Dendritic cell treated with granulocyte-macrophage colony-stimulating factor and Interleukin-4, amounts not matched to agents 40 ng/mL and 50 ng/mL, for 4 days (primary cell): ENCODE results near the gene PPP3CA.

Experiments used
- H3K27ac Mint-ChIP-seq: one replicate; pipeline ENCODE4 v1.8.0; 2022; ENCODE audit warnings: mild to moderate bottlenecking, mixed read lengths
- H3K27me3 Mint-ChIP-seq: one replicate; pipeline ENCODE4 v1.8.0; 2022; ENCODE audit warnings: mild to moderate bottlenecking, mixed read lengths
- H3K36me3 Mint-ChIP-seq: one replicate; pipeline ENCODE4 v1.8.0; 2022; ENCODE audit warnings: low read depth, mixed read lengths
- H3K4me1 Mint-ChIP-seq: one replicate; pipeline ENCODE4 v1.8.0; 2022; ENCODE audit warnings: low read depth, mixed read lengths
- H3K4me3 Mint-ChIP-seq: one replicate; pipeline ENCODE4 v1.8.0; 2022; ENCODE audit warnings: mild to moderate bottlenecking, moderate library complexity, mixed read lengths
- H3K9me3 Mint-ChIP-seq: one replicate; pipeline ENCODE4 v1.8.0; 2022; ENCODE audit warnings: mixed read lengths
- intact Hi-C: fragments of 100-400 bp; cut with micrococcal nuclease; formaldehyde crosslinking; loops from one replicate; pipeline ENCODE4 v1.15.0; 2022

PPP3CA gene

DNA sequence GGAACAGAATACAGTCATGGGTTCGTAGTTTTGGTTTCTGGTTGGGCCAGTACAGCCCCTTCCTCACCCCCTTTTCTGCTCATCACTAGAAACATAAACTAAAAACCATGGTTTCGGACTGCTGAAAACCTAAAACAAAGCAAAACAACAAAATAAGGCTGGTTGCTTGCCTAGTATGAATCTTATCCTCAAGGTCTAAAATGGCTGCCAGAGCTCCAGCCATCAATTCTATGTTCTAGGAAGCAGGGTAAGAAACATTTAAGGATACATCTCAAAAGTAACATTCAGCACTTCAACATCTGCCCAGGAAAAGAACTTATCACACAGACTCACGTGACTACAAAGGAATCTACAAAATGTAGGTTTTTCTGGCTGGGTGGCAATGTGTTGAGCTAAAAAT, 31.5 kb downstream of the PPP3CA start:
- peaks cover 6% of the 10 kb centered on the region for H3K4me1 Mint-ChIP-seq

DNA sequence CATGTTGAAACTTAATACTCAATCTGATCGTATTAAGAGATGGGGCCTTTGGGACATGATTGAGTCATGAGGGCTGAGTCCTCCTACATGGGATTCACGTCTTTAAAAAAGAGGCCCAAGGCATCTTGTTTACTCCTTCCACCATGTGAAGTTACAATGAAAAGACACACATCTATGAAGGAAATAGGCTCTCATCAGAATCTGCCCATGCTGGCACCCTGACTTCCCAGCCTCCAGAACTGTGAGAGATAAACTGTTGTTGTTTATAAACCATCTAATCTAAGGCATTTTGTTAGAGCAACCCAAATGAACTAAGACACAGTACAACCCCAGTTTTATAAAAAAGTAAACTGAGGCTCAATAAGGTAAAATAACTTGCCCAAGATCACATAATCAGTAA, 32.3 kb downstream of the PPP3CA start:
- no peak overlapping the region for H3K27ac Mint-ChIP-seq
- peaks cover 8% of the 10 kb centered on the region for H3K9me3 Mint-ChIP-seq
- H3K27me3 Mint-ChIP-seq: no peaks in the 10 kb centered on the region
- intact Hi-C loops: no loop called here
- H3K4me3 Mint-ChIP-seq: no peak overlapping the region
- peaks cover 5% of the 10 kb centered on the region for H3K36me3 Mint-ChIP-seq
- peaks cover 6% of the 10 kb centered on the region for H3K4me1 Mint-ChIP-seq

More for the DNA sequence above, 31.5 kb downstream of the PPP3CA start:
- Mint-ChIP-seq H3K4me3 (no peak overlapping the region), H3K9me3 (peaks cover 8% of the 10 kb centered on the region), H3K27me3 (no peaks in the 10 kb centered on the region), H3K36me3 (peaks cover 5% of the 10 kb centered on the region), H3K27ac (no peak overlapping the region)
- intact Hi-C loops: no loop called here

DNA sequence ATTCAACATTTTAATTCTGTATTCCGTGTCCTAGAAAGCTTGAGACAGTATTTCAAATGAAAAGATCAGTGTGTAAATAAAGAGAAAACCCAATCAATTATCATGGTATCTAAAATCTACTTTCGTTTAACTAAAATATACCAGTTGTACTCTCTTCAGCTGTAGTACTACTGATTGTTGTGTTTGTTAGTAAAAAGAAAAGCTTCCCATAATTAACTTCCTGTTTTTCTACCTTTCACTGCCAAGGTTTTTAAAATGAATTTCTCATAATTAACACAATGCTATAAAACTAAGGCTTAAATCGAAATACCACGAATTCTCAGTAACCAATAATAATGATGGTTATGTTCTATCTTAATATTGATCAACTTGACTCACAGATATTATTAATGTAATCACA, 37.4 kb downstream of the PPP3CA start:
- H3K9me3 Mint-ChIP-seq: no peaks in the 10 kb centered on the region
- no peak overlapping the region for H3K4me3 Mint-ChIP-seq
- no peaks in the 10 kb centered on the region for H3K27me3 Mint-ChIP-seq
- H3K27ac Mint-ChIP-seq: no peak overlapping the region
- intact Hi-C loops: no loop called here
- peaks cover 10% of the 10 kb centered on the region for H3K4me1 Mint-ChIP-seq
- H3K36me3 Mint-ChIP-seq: no peaks in the 10 kb centered on the region

DNA sequence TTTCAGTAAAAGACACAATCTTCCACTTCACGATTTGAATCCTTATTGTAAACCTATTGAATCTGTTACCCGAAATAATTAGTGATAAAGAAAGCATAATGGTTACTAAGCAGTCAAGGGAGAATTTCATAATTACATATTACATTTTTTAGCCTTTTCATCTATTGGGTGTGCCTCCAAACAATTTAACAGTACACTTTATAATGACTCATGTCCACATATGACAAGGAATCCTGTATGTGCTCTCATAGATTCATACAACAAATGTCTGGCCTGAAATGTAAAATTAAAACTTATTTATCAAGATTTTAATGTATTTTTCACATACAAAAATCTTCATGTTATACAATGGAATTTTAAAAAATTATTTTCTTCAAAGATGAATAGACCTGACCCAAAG, 39.4 kb downstream of the PPP3CA start:
- Mint-ChIP-seq H3K4me1 (peaks cover 10% of the 10 kb centered on the region), H3K4me3 (no peak overlapping the region), H3K36me3 (no peaks in the 10 kb centered on the region), H3K27me3 (no peaks in the 10 kb centered on the region), H3K9me3 (no peaks in the 10 kb centered on the region), H3K27ac (no peak overlapping the region)
- intact Hi-C loops: no loop called here

DNA sequence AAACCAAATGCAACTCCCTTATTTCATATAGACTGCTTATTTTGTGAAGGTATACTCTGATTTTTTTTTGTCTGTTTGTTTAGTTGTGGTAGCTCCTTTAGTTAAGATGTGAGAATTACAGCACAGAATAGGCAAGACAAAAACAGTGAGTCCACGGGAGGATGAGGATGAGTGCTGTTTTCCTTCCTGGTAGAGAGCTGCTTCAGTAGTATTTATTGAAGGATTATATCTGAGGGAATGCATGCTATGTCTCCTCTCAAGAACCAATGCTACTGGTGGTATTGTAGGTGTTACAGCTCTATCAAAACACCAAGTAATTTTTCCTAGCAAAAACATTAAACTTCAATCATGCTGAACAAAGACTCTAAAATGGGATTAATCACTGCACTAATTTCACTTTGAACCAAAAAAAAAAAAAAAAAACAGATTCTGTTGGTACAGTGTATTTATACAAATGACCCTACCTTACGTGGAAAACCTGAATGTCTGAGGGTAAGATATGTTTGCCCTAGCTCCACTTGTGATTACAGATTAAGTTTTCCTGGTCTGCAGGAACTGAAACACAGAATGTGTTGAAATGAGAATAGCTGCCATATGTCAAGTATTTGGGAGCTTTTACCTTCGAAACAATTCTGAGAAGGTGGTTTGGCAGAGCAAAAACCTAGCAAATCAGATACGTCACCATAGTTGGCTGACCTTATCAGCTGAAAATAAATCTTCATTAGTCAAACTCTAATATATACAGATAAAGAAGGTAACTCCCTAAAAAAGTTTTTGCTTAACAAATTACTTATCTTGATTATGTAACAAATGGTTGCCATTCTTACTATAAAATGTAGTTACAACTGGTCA, 40.3 kb downstream of the PPP3CA start:
- Mint-ChIP-seq H3K36me3 (no peaks in the 10 kb centered on the region), H3K9me3 (no peaks in the 10 kb centered on the region), H3K4me1 (peaks cover 10% of the 10 kb centered on the region), H3K27me3 (no peaks in the 10 kb centered on the region), H3K4me3 (no peak overlapping the region), H3K27ac (no peak overlapping the region)
- intact Hi-C loops: no loop called here

DNA sequence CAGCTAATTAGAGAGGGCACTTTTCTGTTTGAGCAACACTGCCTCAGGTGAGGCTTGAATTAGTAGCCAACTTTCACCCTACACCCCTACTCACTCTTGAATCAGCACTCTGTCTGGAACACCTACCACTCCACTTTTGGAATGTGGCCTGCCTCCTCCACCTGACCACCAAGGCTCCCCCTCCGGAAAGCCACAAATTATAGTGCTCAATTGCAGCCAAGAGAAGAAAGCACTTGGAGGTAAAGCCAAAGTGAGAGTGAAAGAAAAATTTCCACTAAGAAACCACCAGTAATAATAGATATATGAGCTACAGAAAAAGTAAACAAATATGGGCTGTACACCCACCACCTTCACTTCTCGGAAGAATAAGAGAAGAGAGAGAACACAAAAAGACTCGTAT, 41.1 kb downstream of the PPP3CA start:
- Mint-ChIP-seq H3K4me3 (no peak overlapping the region), H3K27ac (no peak overlapping the region), H3K4me1 (peaks cover 10% of the 10 kb centered on the region), H3K36me3 (no peaks in the 10 kb centered on the region), H3K27me3 (no peaks in the 10 kb centered on the region), H3K9me3 (no peaks in the 10 kb centered on the region)
- intact Hi-C loops: no loop called here

DNA sequence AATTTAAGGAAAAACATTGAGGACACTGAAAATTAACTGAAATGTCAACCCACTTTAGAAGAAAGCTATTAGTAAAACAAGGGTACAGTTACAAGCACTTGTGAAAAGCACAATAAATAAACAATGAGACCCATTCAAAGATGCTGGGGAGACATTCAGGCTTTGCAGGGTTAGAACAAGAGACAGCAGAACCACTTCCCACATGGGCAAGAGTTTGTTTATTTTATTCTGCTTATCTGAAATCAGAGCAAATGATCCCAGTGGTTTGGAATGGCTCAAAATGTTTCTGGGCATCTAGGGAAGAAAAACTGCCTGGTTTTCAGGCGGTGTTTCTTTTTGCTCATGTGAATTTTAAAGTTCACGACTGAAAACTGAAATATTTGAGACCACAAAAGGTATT, 42.4 kb downstream of the PPP3CA start:
- H3K4me3 Mint-ChIP-seq: no peak overlapping the region
- intact Hi-C loops: no loop called here
- H3K27ac Mint-ChIP-seq: no peak overlapping the region
- H3K36me3 Mint-ChIP-seq: no peaks in the 10 kb centered on the region
- H3K4me1 Mint-ChIP-seq: peaks cover 10% of the 10 kb centered on the region
- no peaks in the 10 kb centered on the region for H3K9me3 Mint-ChIP-seq
- no peaks in the 10 kb centered on the region for H3K27me3 Mint-ChIP-seq

DNA sequence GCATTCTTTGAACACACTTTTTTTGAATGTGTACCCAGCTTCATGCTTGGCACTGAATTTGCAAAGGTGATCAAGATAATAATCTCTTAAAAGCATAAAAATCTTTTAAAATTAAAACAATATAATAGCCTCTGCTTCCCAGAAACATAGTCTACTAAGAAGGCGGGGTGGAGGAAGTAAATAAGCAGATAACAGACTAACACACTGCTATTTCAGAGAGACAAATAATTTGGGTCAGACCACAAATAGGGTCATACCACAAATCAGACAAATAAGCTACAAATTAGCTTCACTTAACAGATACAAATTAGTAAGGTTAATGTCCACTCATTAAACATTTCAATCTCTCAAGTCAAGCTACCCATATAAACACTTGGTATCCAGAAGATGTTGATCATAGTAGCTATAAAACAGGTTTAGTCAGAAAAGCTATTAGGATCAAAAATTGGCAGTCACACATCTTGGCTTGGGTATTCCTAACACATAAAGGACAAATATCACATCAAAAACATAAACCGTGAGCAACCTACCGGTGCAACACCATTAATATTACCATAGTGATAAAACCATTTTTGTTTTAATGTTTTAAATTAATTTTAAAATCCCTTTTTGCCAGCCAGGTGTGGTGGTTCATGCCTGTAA, 47.3 kb downstream of the PPP3CA start:
- Mint-ChIP-seq H3K4me3 (no peak overlapping the region), H3K27me3 (no peaks in the 10 kb centered on the region)
- intact Hi-C loops: no loop called here

DNA sequence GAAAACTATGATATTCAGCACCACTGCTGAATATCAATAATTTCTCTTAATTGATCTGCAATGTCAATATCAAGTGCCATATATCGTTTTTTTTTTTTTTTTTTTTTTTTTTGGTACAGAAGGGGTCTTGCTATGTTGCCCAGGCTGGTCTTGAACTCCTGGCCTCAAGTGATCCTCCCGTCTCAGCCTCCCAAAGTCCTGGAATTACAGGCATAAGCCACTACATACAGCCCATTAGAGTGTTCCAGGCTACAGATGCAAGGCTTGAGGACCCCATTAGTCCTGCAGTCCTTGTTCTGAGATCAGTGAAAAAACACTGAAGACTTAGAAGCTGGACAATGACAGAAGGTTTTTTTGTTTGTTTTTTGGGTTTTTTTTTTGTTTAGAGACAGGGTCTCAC, 48.3 kb downstream of the PPP3CA start:
- Mint-ChIP-seq H3K9me3 (no peaks in the 10 kb centered on the region), H3K27me3 (no peaks in the 10 kb centered on the region)

More for the DNA sequence above, 47.3 kb downstream of the PPP3CA start:
- Mint-ChIP-seq H3K27ac (no peak overlapping the region), H3K9me3 (no peaks in the 10 kb centered on the region), H3K36me3 (no peaks in the 10 kb centered on the region), H3K4me1 (no peaks in the 10 kb centered on the region)

DNA sequence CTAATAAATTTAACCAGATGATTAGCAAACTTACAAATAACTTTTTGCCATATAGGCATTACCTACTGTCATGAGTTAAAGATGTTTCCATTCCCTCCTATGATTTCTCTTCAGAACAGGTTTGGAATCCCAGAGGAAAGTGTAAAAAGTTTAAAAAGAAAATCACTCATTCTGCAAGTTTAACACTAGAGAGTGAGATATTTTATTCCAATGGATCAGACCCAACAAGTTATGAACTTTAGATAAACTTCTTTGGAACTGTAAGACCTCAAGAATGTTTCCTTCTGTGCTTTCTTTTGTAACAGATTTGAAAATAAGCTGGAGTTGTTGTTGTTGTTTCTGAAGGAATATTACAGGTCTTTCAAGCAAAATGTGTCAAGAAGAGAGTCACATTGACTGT, 51.6 kb downstream of the PPP3CA start:
- H3K27ac Mint-ChIP-seq: no peak overlapping the region
- intact Hi-C loops: no loop called here
- no peaks in the 10 kb centered on the region for H3K27me3 Mint-ChIP-seq
- no peaks in the 10 kb centered on the region for H3K9me3 Mint-ChIP-seq
- no peak overlapping the region for H3K4me3 Mint-ChIP-seq
- no peaks in the 10 kb centered on the region for H3K36me3 Mint-ChIP-seq
- peaks cover 16% of the 10 kb centered on the region for H3K4me1 Mint-ChIP-seq

More for the DNA sequence above, 48.3 kb downstream of the PPP3CA start:
- Mint-ChIP-seq H3K4me1 (no peaks in the 10 kb centered on the region), H3K27ac (no peak overlapping the region), H3K36me3 (no peaks in the 10 kb centered on the region), H3K4me3 (no peak overlapping the region)
- intact Hi-C loops: no loop called here

DNA sequence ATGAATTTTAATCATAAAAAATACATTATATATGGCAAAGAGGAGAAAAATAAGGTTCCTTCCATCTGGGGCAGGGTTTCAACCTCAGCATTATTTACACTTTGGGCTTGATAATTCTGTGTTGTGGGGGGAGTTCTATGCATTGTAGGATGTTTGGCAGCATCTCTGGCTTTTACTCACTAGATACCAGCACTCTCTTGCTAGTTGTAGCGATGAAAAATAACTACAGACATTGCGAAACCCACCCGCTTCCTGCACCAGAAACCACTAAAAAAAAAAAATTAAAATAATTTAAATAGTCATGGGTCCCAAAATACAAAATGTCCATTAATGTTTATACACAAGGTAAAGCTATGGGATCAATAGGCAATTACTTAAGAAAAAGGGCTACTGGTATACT, 52.7 kb downstream of the PPP3CA start:
- Mint-ChIP-seq H3K4me3 (no peak overlapping the region), H3K9me3 (no peaks in the 10 kb centered on the region), H3K36me3 (no peaks in the 10 kb centered on the region), H3K27ac (no peak overlapping the region), H3K27me3 (no peaks in the 10 kb centered on the region), H3K4me1 (peaks cover 23% of the 10 kb centered on the region)
- intact Hi-C loops: no loop called here

DNA sequence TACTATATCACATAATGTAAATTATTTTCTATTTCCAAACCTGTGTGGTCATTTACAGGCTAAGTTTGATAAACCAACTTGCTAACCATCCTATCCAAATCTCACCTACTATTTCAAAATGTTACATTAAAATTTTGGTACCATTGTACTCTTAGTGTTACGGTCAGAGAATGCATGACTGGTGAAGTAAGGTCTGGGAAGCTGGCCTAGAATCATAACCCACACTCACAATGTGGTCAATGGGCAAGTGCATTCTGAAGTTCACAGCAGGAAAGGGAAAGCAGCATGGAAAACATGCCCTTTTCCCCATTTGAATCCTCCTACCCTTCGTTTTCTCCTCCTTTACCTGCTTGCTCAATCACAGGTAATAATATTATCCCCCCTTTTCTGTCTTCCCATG, 54.4 kb downstream of the PPP3CA start:
- Mint-ChIP-seq H3K4me3 (no peak overlapping the region), H3K27me3 (no peaks in the 10 kb centered on the region), H3K4me1 (peaks cover 39% of the 10 kb centered on the region), H3K27ac (no peak overlapping the region), H3K36me3 (no peaks in the 10 kb centered on the region), H3K9me3 (no peaks in the 10 kb centered on the region)
- intact Hi-C loops: no loop called here

DNA sequence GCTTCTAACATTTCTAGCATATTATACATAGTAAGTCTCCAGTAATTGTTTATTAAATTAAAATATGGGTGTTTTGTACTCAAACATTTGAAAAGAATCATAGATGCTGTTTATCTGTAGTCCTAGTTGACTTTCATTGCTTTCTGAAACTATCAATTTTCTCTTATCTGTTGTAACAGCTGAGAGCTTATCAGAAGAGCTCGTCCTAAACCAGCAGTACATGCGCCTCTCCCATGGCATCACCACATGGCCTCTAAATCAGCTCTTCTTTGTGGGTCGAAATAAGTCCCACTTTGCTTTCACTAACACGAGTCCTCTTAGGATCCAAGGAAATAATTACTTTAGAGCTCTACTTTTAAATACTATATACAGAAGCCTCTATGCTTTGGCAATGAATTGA, 55.1 kb downstream of the PPP3CA start:
- Mint-ChIP-seq H3K36me3 (no peaks in the 10 kb centered on the region), H3K4me3 (no peak overlapping the region)
- intact Hi-C loops: no loop called here

DNA sequence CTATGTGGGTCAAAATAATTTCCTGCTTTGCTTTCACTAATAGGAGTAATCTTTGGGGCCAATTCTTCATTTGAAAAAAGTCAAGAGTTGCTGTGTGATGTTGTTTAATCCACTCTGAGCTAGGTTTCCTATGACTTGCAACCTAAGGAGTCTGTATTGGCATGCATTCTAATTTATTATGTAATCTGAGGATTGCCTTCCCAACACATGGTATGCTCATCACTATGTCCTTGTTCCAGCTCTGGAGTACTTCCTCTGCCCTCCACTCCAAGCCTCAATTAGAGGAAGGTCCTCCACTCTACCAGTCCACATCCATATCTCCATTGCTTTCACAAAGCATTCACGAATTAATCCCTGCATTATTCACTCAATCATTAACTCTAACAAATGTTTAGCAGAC, 56.1 kb downstream of the PPP3CA start:
- H3K4me3 Mint-ChIP-seq: no peak overlapping the region

More for the DNA sequence above, 55.1 kb downstream of the PPP3CA start:
- Mint-ChIP-seq H3K27me3 (no peaks in the 10 kb centered on the region), H3K27ac (no peak overlapping the region), H3K4me1 (peaks cover 39% of the 10 kb centered on the region), H3K9me3 (no peaks in the 10 kb centered on the region)

More for the DNA sequence above, 56.1 kb downstream of the PPP3CA start:
- no peaks in the 10 kb centered on the region for H3K36me3 Mint-ChIP-seq
- H3K27me3 Mint-ChIP-seq: no peaks in the 10 kb centered on the region
- peaks cover 39% of the 10 kb centered on the region for H3K4me1 Mint-ChIP-seq
- no peak overlapping the region for H3K27ac Mint-ChIP-seq
- H3K9me3 Mint-ChIP-seq: no peaks in the 10 kb centered on the region
- intact Hi-C loops: no loop called here
